MM.1S (cell line): ENCODE data around the gene RPN1.
"Not testable (repeated sequence)": the region's sequence is repeated elsewhere in the genome, so short reads cannot be mapped to it uniquely, and the experiment has no call there.

Experiments used
- DNase-seq: peaks from one replicate; pipeline ENCODE4 v3.0.0-alpha.2; 2015
- H2AFZ ChIP-seq: fragments of 300-600 bp; sonication (generic); 2 replicates; pipeline ENCODE4 v1.6.0; 2016; ENCODE audit warnings: antibody characterized with exemption, low read length
- H3F3A ChIP-seq: fragments of 300-600 bp; sonication (generic); 2 replicates; pipeline ENCODE4 v1.6.1; 2016; ENCODE audit warnings: mild to moderate bottlenecking, antibody characterized with exemption, low read length, moderate library complexity, mixed read lengths; ENCODE audit not compliant: insufficient read depth
- H3K27ac ChIP-seq: fragments of 300-600 bp; sonication (generic); 2 replicates; pipeline ENCODE4 v1.5.1; 2016; ENCODE audit warnings: mild to moderate bottlenecking, low read length
- H3K27me3 ChIP-seq: fragments of 300-600 bp; sonication (generic); replicated peaks from 2 replicates; pipeline ENCODE4 v1.6.0; 2016; ENCODE audit warnings: low read length; ENCODE audit not compliant: insufficient read depth
- H3K36me3 ChIP-seq: fragments of 300-600 bp; sonication (generic); replicated peaks from 2 replicates; pipeline ENCODE4 v1.6.1; 2016; ENCODE audit warnings: mild to moderate bottlenecking, low read length, mixed read lengths; ENCODE audit not compliant: insufficient read depth
- H3K4me1 ChIP-seq: fragments of 300-600 bp; sonication (generic); 2 replicates; pipeline ENCODE4 v1.6.1; 2016; ENCODE audit warnings: low read length, mixed read lengths
- H3K4me2 ChIP-seq: fragments of 300-600 bp; sonication (generic); 2 replicates; pipeline ENCODE4 v1.6.0; 2016; ENCODE audit warnings: low read depth, low read length
- H3K4me3 ChIP-seq: fragments of 300-600 bp; sonication (generic); 2 replicates; pipeline ENCODE4 v1.5.1; 2016; ENCODE audit warnings: low read length, mixed read lengths
- H3K79me2 ChIP-seq: fragments of 300-600 bp; sonication (generic); 2 replicates; pipeline ENCODE4 v1.6.1; 2016; ENCODE audit warnings: mixed run types, low read length, mixed read lengths
- H3K9ac ChIP-seq: fragments of 300-600 bp; sonication (generic); 2 replicates; pipeline ENCODE4 v1.6.1; 2016; ENCODE audit warnings: low read length, mixed read lengths
- H3K9me2 ChIP-seq: fragments of 300-600 bp; sonication (generic); replicated peaks from 2 replicates; pipeline ENCODE4 v1.6.1; 2016; ENCODE audit warnings: mild to moderate bottlenecking, low read length, mixed read lengths; ENCODE audit not compliant: insufficient read depth
- H3K9me3 ChIP-seq: fragments of 300-600 bp; sonication (generic); replicated peaks from 2 replicates; pipeline ENCODE4 v1.6.1; 2016; ENCODE audit warnings: mild to moderate bottlenecking, low read length, mixed read lengths; ENCODE audit not compliant: insufficient read depth
- H4K20me1 ChIP-seq: fragments of 300-600 bp; sonication (generic); 2 replicates; pipeline ENCODE4 v1.6.1; 2016; ENCODE audit warnings: mild to moderate bottlenecking, low read length, moderate library complexity, mixed read lengths; ENCODE audit not compliant: insufficient read depth
- CTCF ChIP-seq: fragments of 300-600 bp; sonication (generic); IDR thresholded peaks from 2 replicates; pipeline ENCODE4 v1.5.1; 2016; ENCODE audit warnings: antibody characterized with exemption, low read length, mixed read lengths
- EZH2 ChIP-seq: fragments of 300-600 bp; sonication (generic); optimal IDR thresholded peaks from 2 replicates; pipeline ENCODE3; 2017; ENCODE audit warnings: low read depth, mild to moderate bottlenecking, antibody characterized with exemption, low read length, mixed read lengths
- EZH2phosphoT487 ChIP-seq: fragments of 300-600 bp; sonication (generic); IDR thresholded peaks from 2 replicates; pipeline ENCODE4 v1.6.1; 2018; ENCODE audit warnings: antibody characterized with exemption, low read length

Gene RPN1

GRCh38 chr3:128590948-128591347, 59.7 kb downstream of the RPN1 start:
- H3K9me3 ChIP-seq = no peaks in the 10 kb centered on the region
- no peak overlapping the region for H3K4me2 ChIP-seq
- no peaks in the 10 kb centered on the region for H4K20me1 ChIP-seq
- no peaks in the 10 kb centered on the region for H3K36me3 ChIP-seq
- H3K27ac ChIP-seq = no peak overlapping the region
- TF ChIP-seq EZH2phosphoT487 (no peak), EZH2 (no peak), CTCF (no peak)
- no peaks in the 10 kb centered on the region for H3F3A ChIP-seq
- DNase-seq = no peak
- H2AFZ ChIP-seq = no peak overlapping the region
- no peak overlapping the region for H3K9ac ChIP-seq
- no peaks in the 10 kb centered on the region for H3K79me2 ChIP-seq
- no peak overlapping the region for H3K4me3 ChIP-seq
- H3K9me2 ChIP-seq = no peaks in the 10 kb centered on the region
- no peaks in the 10 kb centered on the region for H3K27me3 ChIP-seq
- H3K4me1 ChIP-seq = no peaks in the 10 kb centered on the region; the same call in 1 of the 2 replicates

GRCh38 chr3:128589985-128590384, 60.6 kb downstream of the RPN1 start:
- not testable (repeated sequence) for H3F3A ChIP-seq, H3K4me2 ChIP-seq, H4K20me1 ChIP-seq, H3K27ac ChIP-seq, H3K4me1 ChIP-seq, DNase-seq, H3K36me3 ChIP-seq, H3K9ac ChIP-seq, H3K9me3 ChIP-seq, H3K79me2 ChIP-seq, H3K4me3 ChIP-seq, H3K27me3 ChIP-seq, H3K9me2 ChIP-seq, H2AFZ ChIP-seq

GRCh38 chr3:128588147-128588546, 62.5 kb downstream of the RPN1 start:
- H3K79me2 ChIP-seq = no peaks in the 10 kb centered on the region
- no peak for DNase-seq
- no peak overlapping the region for H3K9ac ChIP-seq
- no peak overlapping the region for H3K27ac ChIP-seq
- H3K4me3 ChIP-seq = no peak overlapping the region
- H3K36me3 ChIP-seq = no peaks in the 10 kb centered on the region
- H3K27me3 ChIP-seq = no peaks in the 10 kb centered on the region
- no peak overlapping the region for H2AFZ ChIP-seq
- no peaks in the 10 kb centered on the region for H3K9me3 ChIP-seq
- H3K4me2 ChIP-seq = no peak overlapping the region
- TF ChIP-seq EZH2 = no peak
- no peaks in the 10 kb centered on the region for H4K20me1 ChIP-seq
- H3K4me1 ChIP-seq = no peaks in the 10 kb centered on the region; the same call in 1 of the 2 replicates
- H3K9me2 ChIP-seq = no peaks in the 10 kb centered on the region
- H3F3A ChIP-seq = no peaks in the 10 kb centered on the region

GRCh38 chr3:128587391-128587790, 63.2 kb downstream of the RPN1 start:
- H2AFZ ChIP-seq = no peak overlapping the region
- DNase-seq = no peak
- no peaks in the 10 kb centered on the region; the same call in 1 of the 2 replicates for H3K4me1 ChIP-seq
- no peaks in the 10 kb centered on the region for H3F3A ChIP-seq
- no peaks in the 10 kb centered on the region for H3K79me2 ChIP-seq
- no peaks in the 10 kb centered on the region for H3K9me2 ChIP-seq
- no peaks in the 10 kb centered on the region for H4K20me1 ChIP-seq
- H3K9ac ChIP-seq = no peak overlapping the region
- no peaks in the 10 kb centered on the region for H3K27me3 ChIP-seq
- no peak overlapping the region for H3K4me2 ChIP-seq
- no peak for TF ChIP-seq EZH2
- TF ChIP-seq EZH2phosphoT487 = no peak
- no peak for TF ChIP-seq CTCF
- H3K4me3 ChIP-seq = no peak overlapping the region
- no peaks in the 10 kb centered on the region for H3K36me3 ChIP-seq
- no peak overlapping the region for H3K27ac ChIP-seq
- no peaks in the 10 kb centered on the region for H3K9me3 ChIP-seq

- not testable (repeated sequence) for H2AFZ ChIP-seq, H3K9me2 ChIP-seq, H3K27me3 ChIP-seq, H3K27ac ChIP-seq, H3K4me3 ChIP-seq, H3F3A ChIP-seq, H4K20me1 ChIP-seq, H3K4me2 ChIP-seq, H3K4me1 ChIP-seq, H3K9me3 ChIP-seq, H3K9ac ChIP-seq, H3K36me3 ChIP-seq, H3K79me2 ChIP-seq, DNase-seq
Measured at GRCh38 chr3:128586932-128587331, 63.7 kb downstream of the RPN1 start.

GRCh38 chr3:128586391-128586790, 64.2 kb downstream of the RPN1 start:
- H3K79me2 ChIP-seq, H3K27ac ChIP-seq, DNase-seq, H3K9me2 ChIP-seq, H3K27me3 ChIP-seq, H3K9ac ChIP-seq, H3K4me2 ChIP-seq, H4K20me1 ChIP-seq, H3K4me3 ChIP-seq, H3F3A ChIP-seq, H3K9me3 ChIP-seq, H3K4me1 ChIP-seq, H3K36me3 ChIP-seq, H2AFZ ChIP-seq: not testable (repeated sequence)
